HG02973 (cell line): ENCODE results near the gene LRRC17.

Experiments used
- ATAC-seq: cut with Tn5 transposase; IDR thresholded peaks from one replicate; pipeline ENCODE4 v1.9.1; 2021; ENCODE audit warnings: moderate library complexity; ENCODE audit not compliant: unreplicated experiment

Gene LRRC17

GRCh38 chr7:102983602-102984001 lies 70.8 kb downstream of the LRRC17 start:
- ATAC-seq, result no peak

GRCh38 chr7:102985176-102985783 lies 72.5 kb downstream of the LRRC17 start:
- ATAC-seq, result no peak

- ATAC-seq, result no peak
Observed at GRCh38 chr7:102988088-102988487, 75.3 kb downstream of the LRRC17 start.

DNA sequence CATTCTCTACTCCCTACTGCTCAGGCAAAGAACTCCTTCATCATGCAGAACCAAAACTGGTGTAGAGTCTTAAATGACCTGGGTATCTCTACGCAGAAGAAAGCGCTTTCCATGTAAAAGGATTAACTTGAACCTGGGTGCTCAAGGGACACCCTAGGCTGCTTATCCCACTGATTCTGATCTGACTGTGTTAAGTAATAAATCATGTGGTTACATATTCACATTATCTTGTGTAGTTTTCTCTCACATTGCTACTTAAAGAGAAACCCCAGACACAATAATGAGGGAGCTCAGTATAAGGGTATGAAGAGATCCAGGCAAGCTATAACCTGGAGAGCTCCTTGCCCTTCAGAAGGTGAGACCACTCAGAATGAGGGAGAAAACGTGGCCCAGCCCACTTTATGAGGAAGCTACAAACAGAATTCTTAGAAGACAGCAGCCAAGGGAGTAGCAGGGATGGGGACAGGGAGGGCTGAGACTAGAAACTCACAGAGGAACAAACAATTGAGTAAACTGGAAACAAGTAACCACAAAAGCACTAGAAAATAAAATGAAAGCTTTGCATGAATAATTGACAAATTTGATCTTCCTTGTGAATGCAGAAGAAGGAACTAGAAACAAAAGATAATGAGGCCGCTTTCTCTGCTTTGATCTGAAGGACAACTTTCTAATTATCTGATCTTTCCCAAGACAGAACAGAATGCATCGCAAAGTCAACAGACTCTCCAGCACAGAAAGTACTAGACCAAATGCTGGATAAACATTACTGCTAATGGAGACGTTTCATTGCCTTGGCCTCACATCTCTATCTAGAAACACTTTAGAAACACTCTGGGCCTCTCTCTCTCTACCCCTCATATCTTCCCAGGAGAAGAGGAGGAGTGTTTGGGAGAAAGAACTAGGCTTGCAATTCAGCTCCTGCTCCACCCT lies 76.1 kb downstream of the LRRC17 start:
- ATAC-seq, result no peak

DNA sequence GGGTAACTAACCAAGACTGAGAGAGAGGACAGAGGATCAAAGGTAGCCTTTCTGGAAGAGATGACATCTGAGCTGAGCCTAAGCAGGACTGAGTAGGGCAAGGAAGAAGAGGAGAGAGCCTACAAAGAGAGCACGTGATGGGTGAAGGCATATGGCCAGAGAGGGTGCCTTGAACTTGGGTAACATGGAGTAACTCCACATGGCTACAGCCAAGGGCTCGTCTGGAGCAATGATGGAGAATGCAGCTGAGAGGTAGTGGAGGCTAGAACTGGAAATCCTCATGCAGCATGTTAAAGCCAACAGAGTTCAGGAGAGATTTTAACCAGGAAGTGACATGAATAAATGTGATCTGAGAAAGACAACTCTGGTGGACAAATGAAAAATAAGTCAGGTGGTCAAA lies 77.8 kb downstream of the LRRC17 start:
- ATAC-seq, result no peak

DNA sequence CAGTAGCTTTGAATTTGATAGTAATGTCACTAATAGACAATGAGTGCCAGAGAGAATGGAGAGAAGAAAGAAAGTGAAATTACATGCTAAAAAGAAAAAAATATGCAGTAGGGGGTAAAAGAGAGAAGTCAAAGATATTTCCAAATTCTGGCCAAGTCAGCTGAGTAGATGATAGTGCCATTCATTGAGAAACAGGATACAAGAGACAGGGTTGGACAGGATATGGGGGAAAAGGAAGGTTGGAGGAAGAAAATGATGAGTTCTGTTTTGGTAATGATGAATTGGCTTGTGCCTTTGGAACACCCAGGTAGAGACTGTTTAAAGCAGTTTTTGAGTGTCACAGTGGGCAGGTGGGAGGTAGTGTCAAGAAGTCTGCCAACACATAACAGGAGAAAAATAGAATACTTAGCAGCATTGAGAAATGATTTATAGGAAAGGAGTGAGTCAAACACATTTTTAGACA lies 78.3 kb downstream of the LRRC17 start:
- no peak for ATAC-seq

- ATAC-seq, result no peak
Observed at GRCh38 chr7:102991540-102992214, 78.9 kb downstream of the LRRC17 start.

- ATAC-seq, result no peak
Observed at GRCh38 chr7:102992509-102992937, 79.7 kb downstream of the LRRC17 start.

DNA sequence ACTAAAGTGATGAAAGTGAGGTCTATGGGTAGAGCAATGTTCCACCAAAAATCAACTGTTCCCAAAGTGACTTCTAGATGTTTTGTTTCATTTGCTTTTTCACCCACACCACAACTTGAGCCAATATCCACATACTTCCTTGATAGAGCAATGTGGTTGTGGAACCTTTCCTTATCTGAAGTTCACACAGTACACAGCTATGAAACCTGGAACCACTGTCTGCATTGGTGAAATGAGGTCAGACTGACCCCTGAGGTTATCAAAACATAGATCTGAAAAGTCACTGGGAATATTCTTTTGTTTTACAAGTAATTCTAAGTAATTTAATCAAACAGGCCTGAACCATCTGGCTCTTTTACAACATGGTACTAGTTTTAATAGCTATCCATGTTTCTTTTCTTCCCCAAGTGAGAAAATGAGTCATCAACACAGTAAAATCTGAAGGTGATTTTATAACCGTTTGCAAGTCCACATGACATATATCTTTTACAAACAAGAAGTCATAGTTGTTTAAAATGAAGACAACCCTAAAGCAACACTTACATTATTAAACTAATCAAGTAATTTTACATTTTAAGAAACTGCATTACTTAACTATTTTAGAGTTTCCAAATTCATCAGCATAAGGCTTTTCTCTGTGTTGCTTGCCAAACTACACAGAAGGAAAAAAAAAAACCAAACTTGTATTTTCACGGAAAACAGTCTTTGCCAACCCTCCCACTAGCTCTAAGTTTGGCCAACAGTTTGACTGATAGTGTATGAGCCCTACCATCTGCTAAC lies 80.3 kb downstream of the LRRC17 start:
- ATAC-seq, result no peak

DNA sequence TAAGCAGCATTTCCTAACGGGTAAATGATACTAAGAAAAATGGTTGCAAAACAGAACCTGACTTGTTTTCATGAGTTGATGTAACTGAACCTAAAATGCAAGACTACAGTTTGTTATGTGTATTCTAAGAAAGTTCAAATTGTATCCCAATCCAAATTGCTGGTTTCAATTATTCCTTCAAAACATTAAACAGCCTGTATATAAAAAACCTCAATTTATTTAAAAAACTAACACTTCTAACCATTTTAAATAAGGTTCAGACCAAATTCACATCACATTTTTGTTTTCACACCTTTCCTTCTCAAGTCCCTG lies 80.9 kb downstream of the LRRC17 start:
- no peak for ATAC-seq

GRCh38 chr7:102994567-102994966 lies 81.8 kb downstream of the LRRC17 start:
- no peak for ATAC-seq
